HepG2 (cell line): ENCODE results near the gene FNDC3B. TPM values are rescaled to one million over a fixed set of nuclear protein-coding genes. Genes with fewer than 3 reads are reported as not detected.

Experiments used
- ARID4A ChIP-seq: sonication (generic); formaldehyde crosslinking; IDR thresholded peaks from 2 replicates; pipeline ENCODE4 v1.5.0; 2020; ENCODE audit warnings: mild to moderate bottlenecking, missing genetic modification reagents, borderline replicate concordance
- BRF2 ChIP-seq: sonication (generic); formaldehyde crosslinking; IDR thresholded peaks from 2 replicates; pipeline ENCODE4 v1.8.1; 2022; ENCODE audit warnings: mild to moderate bottlenecking, missing genetic modification reagents
- DMTF1 ChIP-seq: sonication (generic); formaldehyde crosslinking; IDR thresholded peaks from 2 replicates; pipeline ENCODE4 v1.4.0; 2020; ENCODE audit warnings: mild to moderate bottlenecking, missing genetic modification reagents
- FOXJ3 ChIP-seq: sonication (generic); formaldehyde crosslinking; IDR thresholded peaks from 2 replicates; pipeline ENCODE4 v1.4.0; 2020; ENCODE audit warnings: missing genetic modification reagents, mild to moderate bottlenecking, borderline replicate concordance
- NFE2 ChIP-seq: sonication (generic); formaldehyde crosslinking; IDR thresholded peaks from 2 replicates; pipeline ENCODE4 v1.4.0; 2020; ENCODE audit warnings: missing genetic modification reagents
- SAP130 ChIP-seq: IDR thresholded peaks from 2 replicates; pipeline ENCODE4 v1.6.1; 2016; ENCODE audit warnings: low read depth
- SNRNP70 ChIP-seq: fragments of 200-400 bp; formaldehyde crosslinking; IDR thresholded peaks from 2 replicates; pipeline ENCODE4 v1.6.1; 2017; ENCODE audit warnings: mild to moderate bottlenecking, low read depth, low read length, moderate library complexity
- ZFP62 ChIP-seq: sonication (generic); formaldehyde crosslinking; IDR thresholded peaks from 2 replicates; pipeline ENCODE4 v1.4.0; 2020; ENCODE audit warnings: missing genetic modification reagents
- ZNF326 ChIP-seq: sonication (generic); formaldehyde crosslinking; IDR thresholded peaks from 2 replicates; pipeline ENCODE4 v1.4.0; 2020; ENCODE audit warnings: missing genetic modification reagents, borderline replicate concordance
- ZNF335 ChIP-seq: sonication (generic); formaldehyde crosslinking; IDR thresholded peaks from 2 replicates; pipeline ENCODE4 v1.4.0; 2020; ENCODE audit warnings: missing genetic modification reagents
- ZNF432 ChIP-seq: sonication (generic); formaldehyde crosslinking; IDR thresholded peaks from 2 replicates; pipeline ENCODE4 v1.5.0; 2020; ENCODE audit warnings: missing genetic modification reagents, mild to moderate bottlenecking, borderline replicate concordance
- ZNF7 ChIP-seq: IDR thresholded peaks from 2 replicates; pipeline ENCODE4 v1.6.1; 2016; ENCODE audit warnings: missing biosample characterization, missing genetic modification reagents
- ZNF737 ChIP-seq: sonication (generic); formaldehyde crosslinking; IDR thresholded peaks from 2 replicates; pipeline ENCODE4 v1.5.0; 2020; ENCODE audit warnings: missing genetic modification reagents, mild to moderate bottlenecking, borderline replicate concordance
- ZNF878 ChIP-seq: sonication (generic); formaldehyde crosslinking; IDR thresholded peaks from 2 replicates; pipeline ENCODE4 v1.8.1; 2023; ENCODE audit warnings: mild to moderate bottlenecking, missing genetic modification reagents, moderate library complexity
- ZNF879 ChIP-seq: sonication (generic); formaldehyde crosslinking; IDR thresholded peaks from 2 replicates; pipeline ENCODE4 v1.8.1; 2023; ENCODE audit warnings: missing genetic modification reagents
- polyA plus RNA-seq, 8 experiments: library from polyadenylated mRNA; depleted of rRNA in 3 of 8; stranded (reverse) in 7 of 8; unstranded in 1 of 8; fragments of >200 nt; fragmentation: Illumina TruSeq in 4 of 8; extraction: Trizol in 4 of 8; gene quantifications; 2 replicates each; pipeline versions ENCODE4 v1.2.1 to v1.2.3, GENCODE V29; 2011 to 2016; ENCODE audit warnings: low read depth in 4 of 8, missing spikeins in 1 of 8, mixed read lengths in 1 of 8; ENCODE audit not compliant: insufficient read depth in 1 of 8
- total RNA-seq, 5 experiments: library from RNA; depleted of rRNA; stranded (reverse); fragments of >200 nt; fragmentation: Illumina TruSeq; extraction: Trizol; gene quantifications; 2 replicates each; pipeline ENCODE4 v1.2.3, GENCODE V29; 2016; ENCODE audit warnings: low read depth in 1 of 5
- TF ChIP-seq, protein P1 (sequence below): sonication (generic); formaldehyde crosslinking; IDR thresholded peaks from 2 replicates; pipeline ENCODE4 v1.5.0; 2020; ENCODE audit warnings: missing genetic modification reagents
- TF ChIP-seq, protein P2 (sequence below): sonication (generic); formaldehyde crosslinking; IDR thresholded peaks from 2 replicates; pipeline ENCODE4 v1.4.0; 2020; ENCODE audit warnings: missing genetic modification reagents

FNDC3B gene
- total and polyA plus RNA-seq, 2 of the 13 experiments (the other 11 are each of a cell fraction or from before 2014, with no cell fraction given), result 74.8 to 103 TPM

- TF ChIP-seq SAP130 (CRISPR knock-in tag) (peak; percentile 98), FOXJ3 (CRISPR knock-in tag) (peak; percentile 98), DMTF1 (CRISPR knock-in tag) (no peak), ZNF878 (CRISPR knock-in tag) (0 out of 2 replicates have a peak, but pooled peaks have one; percentile 9), ZNF737 (CRISPR knock-in tag) (no peak), ZNF879 (CRISPR knock-in tag) (no peak), ZNF335 (peak; percentile 59; the same call in 1 of the 2 replicates), NFE2 (CRISPR knock-in tag) (0 out of 2 replicates have a peak, but pooled peaks have one; percentile 24), ZFP62 (CRISPR knock-in tag) (no peak), BRF2 (CRISPR knock-in tag) (peak; percentile 79; the same call in 1 of the 2 replicates), ZNF432 (CRISPR knock-in tag) (no peak), SNRNP70 (no peak), ZNF7 (CRISPR knock-in tag) (no peak), ARID4A (CRISPR knock-in tag) (peak; percentile 84; the same call in 1 of the 2 replicates), ZNF326 (CRISPR knock-in tag) (no peak)
- TF ChIP-seq, protein P1, sequence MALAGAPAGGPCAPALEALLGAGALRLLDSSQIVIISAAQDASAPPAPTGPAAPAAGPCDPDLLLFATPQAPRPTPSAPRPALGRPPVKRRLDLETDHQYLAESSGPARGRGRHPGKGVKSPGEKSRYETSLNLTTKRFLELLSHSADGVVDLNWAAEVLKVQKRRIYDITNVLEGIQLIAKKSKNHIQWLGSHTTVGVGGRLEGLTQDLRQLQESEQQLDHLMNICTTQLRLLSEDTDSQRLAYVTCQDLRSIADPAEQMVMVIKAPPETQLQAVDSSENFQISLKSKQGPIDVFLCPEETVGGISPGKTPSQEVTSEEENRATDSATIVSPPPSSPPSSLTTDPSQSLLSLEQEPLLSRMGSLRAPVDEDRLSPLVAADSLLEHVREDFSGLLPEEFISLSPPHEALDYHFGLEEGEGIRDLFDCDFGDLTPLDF (CRISPR knock-in tag), result no peak
- TF ChIP-seq, protein P2, sequence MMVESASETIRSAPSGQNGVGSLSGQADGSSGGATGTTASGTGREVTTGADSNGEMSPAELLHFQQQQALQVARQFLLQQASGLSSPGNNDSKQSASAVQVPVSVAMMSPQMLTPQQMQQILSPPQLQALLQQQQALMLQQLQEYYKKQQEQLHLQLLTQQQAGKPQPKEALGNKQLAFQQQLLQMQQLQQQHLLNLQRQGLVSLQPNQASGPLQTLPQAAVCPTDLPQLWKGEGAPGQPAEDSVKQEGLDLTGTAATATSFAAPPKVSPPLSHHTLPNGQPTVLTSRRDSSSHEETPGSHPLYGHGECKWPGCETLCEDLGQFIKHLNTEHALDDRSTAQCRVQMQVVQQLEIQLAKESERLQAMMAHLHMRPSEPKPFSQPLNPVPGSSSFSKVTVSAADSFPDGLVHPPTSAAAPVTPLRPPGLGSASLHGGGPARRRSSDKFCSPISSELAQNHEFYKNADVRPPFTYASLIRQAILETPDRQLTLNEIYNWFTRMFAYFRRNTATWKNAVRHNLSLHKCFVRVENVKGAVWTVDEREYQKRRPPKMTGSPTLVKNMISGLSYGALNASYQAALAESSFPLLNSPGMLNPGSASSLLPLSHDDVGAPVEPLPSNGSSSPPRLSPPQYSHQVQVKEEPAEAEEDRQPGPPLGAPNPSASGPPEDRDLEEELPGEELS (CRISPR knock-in tag), result peak; percentile 93
Measured at GRCh38 chr3:172140499-172141391, 101.4 kb downstream of the FNDC3B start (continued).
